ENCODE data around the gene SEM1. TPM values are rescaled to one million over a fixed set of nuclear protein-coding genes. Genes with fewer than 3 reads are reported as not detected.

Gene SEM1
- total RNA-seq, 1 experiment from 2014 or later, result 71.2 TPM

GRCh38 chr7:96734343-96734742, 24.7 kb upstream of the SEM1 start:
- no peak for DNase-seq
- no peak overlapping the region for H3K27ac Mint-ChIP-seq (ENCODE audit: unreplicated experiment)
- no peaks in the 10 kb centered on the region for H3K27me3 Mint-ChIP-seq (ENCODE audit: unreplicated experiment)
- TF ChIP-seq CTCF (IDR thresholded peaks at IDR 0.05; ENCODE audit: unreplicated experiment), result no peak
- no TSS peak for BruUV-seq (replicated peaks)
- no peaks in the 10 kb centered on the region for H3K36me3 Mint-ChIP-seq (ENCODE audit: insufficient read depth, unreplicated experiment)
- CTCF ChIA-PET, result no interaction called here
- H3K4me1 Mint-ChIP-seq (ENCODE audit: low read depth, unreplicated experiment), result no peaks in the 10 kb centered on the region
- H3K4me3 Mint-ChIP-seq (ENCODE audit: low read depth, unreplicated experiment), result no peak overlapping the region
- no peaks in the 10 kb centered on the region for H3K9me3 Mint-ChIP-seq (ENCODE audit: low read depth, unreplicated experiment)
- intact Hi-C loops (cut with micrococcal nuclease; ENCODE audit: unreplicated experiment), result no loop called here

- H3K9me3 Mint-ChIP-seq (ENCODE audit: low read depth, unreplicated experiment), result no peaks in the 10 kb centered on the region
- DNase-seq, result no peak
- CTCF ChIA-PET, result no interaction called here
- TF ChIP-seq CTCF (IDR thresholded peaks at IDR 0.05; ENCODE audit: unreplicated experiment), result no peak
- intact Hi-C loops (cut with micrococcal nuclease; ENCODE audit: unreplicated experiment), result no loop called here
- no peaks in the 10 kb centered on the region for H3K27me3 Mint-ChIP-seq (ENCODE audit: unreplicated experiment)
- no peaks in the 10 kb centered on the region for H3K4me1 Mint-ChIP-seq (ENCODE audit: low read depth, unreplicated experiment)
- H3K36me3 Mint-ChIP-seq (ENCODE audit: insufficient read depth, unreplicated experiment), result no peaks in the 10 kb centered on the region
- no peak overlapping the region for H3K4me3 Mint-ChIP-seq (ENCODE audit: low read depth, unreplicated experiment)
- H3K27ac Mint-ChIP-seq (ENCODE audit: unreplicated experiment), result no peak overlapping the region
- no TSS peak for BruUV-seq (replicated peaks)
These were observed 20.2 kb upstream of the SEM1 start for GRCh38 chr7:96729820-96730219.

- CTCF ChIA-PET, result no interaction called here
- Mint-ChIP-seq H3K27ac (ENCODE audit: unreplicated experiment) (no peak overlapping the region), H3K9me3 (ENCODE audit: low read depth, unreplicated experiment) (no peaks in the 10 kb centered on the region), H3K36me3 (ENCODE audit: insufficient read depth, unreplicated experiment) (no peaks in the 10 kb centered on the region), H3K4me1 (ENCODE audit: low read depth, unreplicated experiment) (no peaks in the 10 kb centered on the region), H3K27me3 (ENCODE audit: unreplicated experiment) (no peaks in the 10 kb centered on the region), H3K4me3 (ENCODE audit: low read depth, unreplicated experiment) (no peak overlapping the region)
- intact Hi-C loops (cut with micrococcal nuclease; ENCODE audit: unreplicated experiment), result no loop called here
- DNase-seq, result no peak
- BruUV-seq (replicated peaks), result no TSS peak
- no peak for TF ChIP-seq CTCF (IDR thresholded peaks at IDR 0.05; ENCODE audit: unreplicated experiment)
These were observed 18.5 kb upstream of the SEM1 start for GRCh38 chr7:96728139-96728538.

GRCh38 chr7:96727534-96728088, 18.0 kb upstream of the SEM1 start:
- no TSS peak for BruUV-seq (replicated peaks)
- H3K4me1 Mint-ChIP-seq (ENCODE audit: low read depth, unreplicated experiment), result no peaks in the 10 kb centered on the region
- intact Hi-C loops (cut with micrococcal nuclease; ENCODE audit: unreplicated experiment), result no loop called here

More at GRCh38 chr7:96727534-96728088, 18.0 kb upstream of the SEM1 start:
- Mint-ChIP-seq H3K27me3 (ENCODE audit: unreplicated experiment) (no peaks in the 10 kb centered on the region), H3K4me3 (ENCODE audit: low read depth, unreplicated experiment) (no peak overlapping the region), H3K9me3 (ENCODE audit: low read depth, unreplicated experiment) (no peaks in the 10 kb centered on the region), H3K27ac (ENCODE audit: unreplicated experiment) (no peak overlapping the region), H3K36me3 (ENCODE audit: insufficient read depth, unreplicated experiment) (no peaks in the 10 kb centered on the region)
- TF ChIP-seq CTCF (IDR thresholded peaks at IDR 0.05; ENCODE audit: unreplicated experiment), result no peak
- no peak for DNase-seq
- CTCF ChIA-PET, result no interaction called here
